Astrocyte (in vitro differentiated cells and primary cell): Measurements from ENCODE around the gene CLIC1. TPM values are rescaled to one million over a fixed set of nuclear protein-coding genes. Genes with fewer than 3 reads are reported as not detected.
A peak's percentile ranks its signal among the peaks of the same experiment; 100 is the strongest.

Source experiments
- DNase-seq: peaks from one replicate; pipeline ENCODE4 v3.0.0-alpha.2; 2010; ENCODE audit warnings: low read depth
- FAIRE-seq: peaks from 2 replicates; lab custom pipeline; 2011; peaks lifted over from hg19 to GRCh38; lab: Jason Lieb, UNC
- H2AFZ ChIP-seq: 2 replicates; pipeline ENCODE4 v1.6.0; 2012; ENCODE audit warnings: low read depth, low read length, inconsistent platforms
- H3K27ac ChIP-seq: 2 replicates; pipeline ENCODE4 v1.5.1; 2011; ENCODE audit warnings: low read depth, low read length, inconsistent platforms
- H3K27me3 ChIP-seq: 2 replicates; pipeline ENCODE4 v1.6.0; 2011; ENCODE audit warnings: low read length, inconsistent platforms; ENCODE audit not compliant: insufficient read depth
- H3K36me3 ChIP-seq: 2 replicates; pipeline ENCODE4 v1.5.1; 2011; ENCODE audit warnings: low read length, inconsistent platforms; ENCODE audit not compliant: insufficient read depth
- H3K4me1 ChIP-seq: 2 replicates; pipeline ENCODE4 v1.5.1; 2011; ENCODE audit warnings: low read length, inconsistent platforms; ENCODE audit not compliant: insufficient read depth
- H3K4me2 ChIP-seq: 2 replicates; pipeline ENCODE4 v1.6.0; 2012; ENCODE audit warnings: low read length, inconsistent platforms
- H3K4me3 ChIP-seq: 2 replicates; pipeline ENCODE4 v1.5.1; 2011; ENCODE audit warnings: low read depth, mild to moderate bottlenecking, low read length, inconsistent platforms; ENCODE audit not compliant: insufficient read depth
- H3K79me2 ChIP-seq: 2 replicates; pipeline ENCODE4 v1.6.0; 2012; ENCODE audit warnings: mild to moderate bottlenecking, low read length, inconsistent platforms; ENCODE audit not compliant: insufficient read depth
- H3K9ac ChIP-seq: 2 replicates; pipeline ENCODE4 v1.6.0; 2012; ENCODE audit warnings: mild to moderate bottlenecking, low read length, inconsistent platforms
- H3K9me3 ChIP-seq: 2 replicates; pipeline ENCODE4 v1.5.1; 2012; ENCODE audit warnings: low read depth, mild to moderate bottlenecking, low read length, inconsistent platforms; ENCODE audit not compliant: insufficient read depth
- H4K20me1 ChIP-seq: 2 replicates; pipeline ENCODE4 v1.6.0; 2012; ENCODE audit warnings: low read length, inconsistent platforms; ENCODE audit not compliant: insufficient read depth
- H3K27ac Mint-ChIP-seq: one replicate; pipeline ENCODE4 v1.8.0; 2021; ENCODE audit warnings: mild to moderate bottlenecking, mixed read lengths; ENCODE audit not compliant: unreplicated experiment
- H3K27me3 Mint-ChIP-seq: one replicate; pipeline ENCODE4 v1.8.0; 2021; ENCODE audit warnings: low read depth, mixed read lengths; ENCODE audit not compliant: unreplicated experiment
- H3K36me3 Mint-ChIP-seq: one replicate; pipeline ENCODE4 v1.8.0; 2021; ENCODE audit warnings: low read depth, mixed read lengths; ENCODE audit not compliant: unreplicated experiment
- H3K4me1 Mint-ChIP-seq: one replicate; pipeline ENCODE4 v1.8.0; 2021; ENCODE audit warnings: low read depth, mixed read lengths; ENCODE audit not compliant: unreplicated experiment
- H3K4me3 Mint-ChIP-seq: one replicate; pipeline ENCODE4 v1.8.0; 2021; ENCODE audit warnings: mild to moderate bottlenecking, moderate library complexity, mixed read lengths; ENCODE audit not compliant: unreplicated experiment
- H3K9me3 Mint-ChIP-seq: one replicate; pipeline ENCODE4 v1.8.0; 2021; ENCODE audit warnings: mild to moderate bottlenecking, mixed read lengths; ENCODE audit not compliant: unreplicated experiment
- CTCF ChIP-seq: IDR thresholded peaks from 2 replicates; pipeline ENCODE4 v1.5.1; 2011; ENCODE audit warnings: low read depth, mild to moderate bottlenecking, inconsistent platforms, low read length, moderate library complexity; ENCODE audit not compliant: insufficient read depth
- EZH2 ChIP-seq: IDR thresholded peaks from 2 replicates; pipeline ENCODE4 v1.6.1; 2012; ENCODE audit warnings: mild to moderate bottlenecking, low read length, inconsistent platforms; ENCODE audit not compliant: insufficient read depth
- total RNA-seq: library from RNA; stranded (reverse); gene quantifications from 2 replicates; pipeline ENCODE4 v1.2.1, GENCODE V29; 2021

The CLIC1 gene
- total RNA-seq, 1 donor from 2014 or later = 518 TPM

DNA sequence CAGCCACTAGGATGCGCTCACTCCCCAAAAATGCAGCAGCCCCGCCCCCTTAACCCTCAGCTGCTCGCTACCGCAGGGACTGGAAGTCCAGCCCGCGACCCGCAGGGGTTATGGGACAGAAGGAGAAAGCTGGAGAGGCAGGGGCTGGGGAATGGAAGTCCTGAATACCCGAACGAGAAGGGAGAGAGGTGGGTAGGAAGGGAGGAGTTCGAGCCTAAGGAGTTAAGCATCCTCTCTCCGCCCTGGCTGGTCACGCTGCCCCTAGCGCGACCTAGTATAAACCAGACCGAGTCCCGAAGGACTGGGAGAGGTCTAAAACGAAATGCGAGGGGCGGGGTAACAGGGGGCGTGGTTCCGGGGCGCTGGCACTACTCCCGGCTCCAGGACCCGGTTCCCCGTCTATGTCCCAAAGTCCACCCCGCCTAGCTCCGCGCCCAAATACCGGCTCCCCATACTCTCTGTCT lies 6.8 kb downstream of the CLIC1 start:
- Histone ChIP-seq H3K79me2 (peaks cover 33% of the 10 kb centered on the region), H3K4me1 (peaks cover 29% of the 10 kb centered on the region), H3K27me3 (no peaks in the 10 kb centered on the region), H3K36me3 (peaks cover 39% of the 10 kb centered on the region), H3K4me3 (peak overlapping the region; percentile 86), H2AFZ (peak overlapping the region; percentile 77), H3K4me2 (peak overlapping the region; percentile 96), H3K27ac (peak overlapping the region; percentile 77), H3K9me3 (no peaks in the 10 kb centered on the region), H3K9ac (peak overlapping the region; percentile 88), H4K20me1 (peaks cover 58% of the 10 kb centered on the region)
- H3K4me1 Mint-ChIP-seq = peaks cover 23% of the 10 kb centered on the region
- peak overlapping the region; percentile 90 for H3K4me3 Mint-ChIP-seq
- peaks cover 29% of the 10 kb centered on the region for H3K36me3 Mint-ChIP-seq
- no peak for TF ChIP-seq EZH2
- TF ChIP-seq CTCF = no peak
- FAIRE-seq = no peak
- H3K27me3 Mint-ChIP-seq = no peaks in the 10 kb centered on the region
- DNase-seq = peak; percentile 70
- no peaks in the 10 kb centered on the region for H3K9me3 Mint-ChIP-seq
- peak overlapping the region; percentile 87 for H3K27ac Mint-ChIP-seq

DNA sequence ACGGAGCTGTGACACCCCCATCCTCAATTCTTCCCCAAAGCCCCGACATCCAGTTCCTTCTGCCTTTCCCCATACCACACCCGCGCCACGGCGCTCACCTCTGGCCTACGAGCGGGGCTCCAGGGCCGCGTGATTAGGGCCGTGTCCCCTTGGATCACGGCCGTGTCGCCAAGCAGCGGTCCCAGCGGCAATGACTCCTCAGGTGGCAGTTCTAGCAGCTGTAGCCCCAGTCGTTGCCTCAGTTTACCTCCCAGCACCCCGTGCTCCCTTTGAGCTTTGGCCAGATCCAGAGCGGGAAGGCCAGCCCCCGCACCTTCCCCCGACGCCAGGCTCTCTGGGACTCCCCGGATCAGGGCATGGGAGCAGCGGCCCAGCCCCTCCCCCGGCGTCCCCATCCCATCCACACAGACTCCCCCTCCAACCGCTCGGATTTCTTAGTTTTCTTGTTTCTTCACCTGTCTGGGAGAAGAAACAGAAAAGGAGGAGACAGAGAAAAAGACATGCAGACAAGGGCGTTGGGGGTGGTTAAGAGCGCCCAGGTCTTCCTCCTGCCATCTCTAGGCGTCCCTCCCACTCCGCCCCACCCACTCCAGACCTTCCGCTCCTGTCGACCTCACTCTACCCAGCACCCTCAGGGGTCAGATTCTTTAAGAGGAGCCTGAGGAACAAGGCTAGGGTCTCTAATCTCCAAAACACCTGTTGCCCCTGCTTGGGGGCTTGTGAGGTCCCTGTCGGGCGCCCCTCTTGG lies 7.4 kb downstream of the CLIC1 start, which contains the start of gene DDAH2:
Gene DDAH2, minus strand, starts transcription at position 533 of the 748 bp plus-strand sequence. Its CDS starts 138 bp downstream, at position 395.
- Histone ChIP-seq H3K4me1 (peaks cover 24% of the 10 kb centered on the region), H3K27ac (peak within 1 kb of the TSS; percentile 77), H3K4me3 (peak within 1 kb of the TSS; percentile 86), H3K4me2 (peak within 1 kb of the TSS; percentile 96), H3K79me2 (peaks cover 27% of the 10 kb centered on the region), H4K20me1 (peaks cover 52% of the 10 kb centered on the region), H2AFZ (peak within 1 kb of the TSS; percentile 77), H3K9me3 (no peaks in the 10 kb centered on the region), H3K36me3 (peaks cover 36% of the 10 kb centered on the region), H3K9ac (peak within 1 kb of the TSS; percentile 88), H3K27me3 (no peaks in the 10 kb centered on the region)
- Mint-ChIP-seq H3K4me1 (peaks cover 23% of the 10 kb centered on the region), H3K36me3 (peaks cover 34% of the 10 kb centered on the region), H3K27ac (peak within 1 kb of the TSS; percentile 87), H3K4me3 (peak within 1 kb of the TSS; percentile 90), H3K27me3 (no peaks in the 10 kb centered on the region), H3K9me3 (no peaks in the 10 kb centered on the region)
- TF ChIP-seq EZH2 (no peak), CTCF (peak; percentile 44)
- DNase-seq = no peak
- no peak for FAIRE-seq
